Heart right ventricle (tissue), 16 donors: Measurements from ENCODE around the gene OLFM3. TPM values are rescaled to one million over a fixed set of nuclear protein-coding genes. Genes with fewer than 3 reads are reported as not detected.

Source experiments
- ATAC-seq, 8 donors: fragments of 200-7000 bp; cut with Tn5 transposase; one replicate each; pipeline ENCODE4 v1.9.1; 2020; ENCODE audit warnings: mild to moderate bottlenecking in 8 of 8, moderate library complexity in 8 of 8, moderate number of reproducible peaks in 1 of 8
- DNase-seq, 2 donors: peaks; one replicate each; pipeline ENCODE4 v3.0.0-alpha.2; 2020
- H3K27ac ChIP-seq, 10 donors: fragments of 200-600 bp; sonication (generic) in 2 of 10; one replicate each; pipeline versions ENCODE4 v1.5.0 to v1.8.0; 2020 to 2022; ENCODE audit warnings: mild to moderate bottlenecking in 3 of 10
- H3K27me3 ChIP-seq, 7 donors: fragments of 200-600 bp; one replicate each; pipeline ENCODE4 v1.8.0; 2021 to 2022; ENCODE audit warnings: mild to moderate bottlenecking in 2 of 7
- H3K36me3 ChIP-seq, 9 donors: fragments of 200-600 bp; sonication (generic) in 1 of 9; one replicate each; pipeline versions ENCODE4 v1.5.0 to v1.8.0; 2020 to 2022; ENCODE audit warnings: mild to moderate bottlenecking in 2 of 9
- H3K4me1 ChIP-seq, 9 donors: fragments of 200-600 bp; sonication (generic) in 1 of 9; one replicate each; pipeline versions ENCODE4 v1.5.0 to v1.8.0; 2020 to 2022; ENCODE audit warnings: mild to moderate bottlenecking in 4 of 9
- H3K4me3 ChIP-seq, 10 donors: fragments of 200-600 bp; sonication (generic) in 2 of 10; one replicate each; pipeline versions ENCODE4 v1.5.0 to v1.8.0; 2020 to 2022; ENCODE audit warnings: mild to moderate bottlenecking in 7 of 10, moderate library complexity in 2 of 10
- H3K9me3 ChIP-seq, 11 donors: fragments of 200-600 bp in 10 of 11; sonication (generic) in 2 of 11; one replicate each; pipeline versions ENCODE4 v1.5.0 to v1.8.0; 2013 to 2022; ENCODE audit warnings: mild to moderate bottlenecking in 2 of 11, control low read depth in 1 of 11, moderate library complexity in 1 of 11
- WGBS, 2 donors: extraction: QIAGEN DNeasy Blood & Tissue Kit; methylation state at CpG; one replicate each; pipeline ENCODE4 v1.1.7; 2013; ENCODE audit warnings: inconsistent platforms in 1 of 2; 5-methylcytosine and 5-hydroxymethylcytosine counted together
- intact Hi-C, 10 donors: fragments of 100-400 bp; cut with DNase I; formaldehyde crosslinking; loops; one replicate each; pipeline versions ENCODE4 v1.11.1 to v1.14.2; 2022
- polyA plus RNA-seq, 2 donors: library from polyadenylated mRNA; stranded (reverse); fragments of 200-250 nt; gene quantifications; one replicate each; pipeline ENCODE4 v1.2.3, GENCODE V29; 2013
- total RNA-seq, 10 donors: library from RNA; stranded (reverse); fragmentation: NEBNext Ultra II Directional in 3 of 10; extraction: Animal tissue kit (Norgen Biotek cat#: 25700) in 3 of 10; gene quantifications; one replicate each; pipeline versions ENCODE4 v1.2.1 to v1.2.4, GENCODE V29; 2021 to 2023
- TF ChIP-seq, protein P1 (sequence below), 9 donors: fragments of 200-600 bp; sonication (generic) in 2 of 9; IDR thresholded peaks; one replicate each; pipeline versions ENCODE4 v1.5.0 to v1.8.0; 2021 to 2022; ENCODE audit warnings: antibody characterized with exemption in 9 of 9, mild to moderate bottlenecking in 5 of 9, moderate library complexity in 1 of 9
- donor health status: Arrhythmogenic right ventricular cardiomyopathy.
- donor health status: ischemic (EF 13 %, LVEDD 7.1; RV severe dilation, severe dysfunction).
- donor health status: healthy with polysubstance abuse.
- donor health status: DM: no; HTN: yes; CAD: no.
- donor health status: DM: no; HTN: no; CAD: no.
- donor health status: ischemic (EF 25% LVEDD 6.9; RV normal size, moderate dysfunction).
- donor health status: ischemic (EF 25% LVEDD 5.7; RV mildly dilated, moderate dysfunction).
- donor health status: healthy.
- donor health status: DM: yes; HTN: yes; CAD: no.
- donor health status: Ischemic cardiomyopathy.
- donor health status: ischemic (EF 35%, LVEDD 5.7; RV mildly dilated, moderate dysfunction).
- donor health status: nonischemic (EF 11% LVEDD 7.7; RV severe dilation, severe dysfunction).
- donor health status: DM: yes; HTN: yes; CAD: no.
- donor health status: PGD.
- donor health status: ischemic (EF 29% LVEDD 5.4; RV normal size, mild dysfunction).
- donor health status: nonischemic (EF 23%, LVEDD 6.1; RV moderate dilation, normal function).

The OLFM3 gene
- total and polyA plus RNA-seq, 12 donors, result 0.12 TPM; not detected in 11

DNA sequence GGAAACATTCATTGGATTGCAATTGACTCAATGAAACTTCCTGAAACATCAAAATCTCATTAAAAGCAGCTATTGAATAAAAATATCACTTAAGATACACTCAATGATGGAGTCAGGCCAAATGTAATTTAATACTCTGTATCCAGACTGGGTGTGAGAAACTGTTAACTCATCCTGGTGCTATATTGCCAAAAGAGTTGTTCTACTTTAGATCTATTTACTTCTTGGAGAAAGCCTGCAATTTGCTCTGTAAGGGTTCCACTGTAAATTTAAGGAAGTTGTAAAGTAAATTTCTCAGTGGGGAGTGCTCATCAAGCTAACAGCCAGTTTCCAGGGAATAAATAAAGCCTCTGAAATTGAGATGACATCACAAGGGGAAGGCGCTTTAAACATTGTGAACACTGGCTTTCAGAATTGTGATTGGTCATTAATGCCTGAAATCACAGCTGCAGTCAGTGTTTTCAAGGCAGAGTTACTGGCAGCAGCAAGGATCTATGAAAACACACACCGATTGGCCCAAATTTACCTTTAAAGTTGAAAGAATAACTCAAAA lies 91.4 kb downstream of the OLFM3 start:
- Histone ChIP-seq H3K4me3 (no peak overlapping the region), H3K36me3 (no peaks in the 10 kb centered on the region), H3K27ac (no peak overlapping the region), H3K9me3 (no peaks in the 10 kb centered on the region), H3K27me3 (no peaks in the 10 kb centered on the region), H3K4me1 (no peaks in the 10 kb centered on the region)
- TF ChIP-seq, protein P1, sequence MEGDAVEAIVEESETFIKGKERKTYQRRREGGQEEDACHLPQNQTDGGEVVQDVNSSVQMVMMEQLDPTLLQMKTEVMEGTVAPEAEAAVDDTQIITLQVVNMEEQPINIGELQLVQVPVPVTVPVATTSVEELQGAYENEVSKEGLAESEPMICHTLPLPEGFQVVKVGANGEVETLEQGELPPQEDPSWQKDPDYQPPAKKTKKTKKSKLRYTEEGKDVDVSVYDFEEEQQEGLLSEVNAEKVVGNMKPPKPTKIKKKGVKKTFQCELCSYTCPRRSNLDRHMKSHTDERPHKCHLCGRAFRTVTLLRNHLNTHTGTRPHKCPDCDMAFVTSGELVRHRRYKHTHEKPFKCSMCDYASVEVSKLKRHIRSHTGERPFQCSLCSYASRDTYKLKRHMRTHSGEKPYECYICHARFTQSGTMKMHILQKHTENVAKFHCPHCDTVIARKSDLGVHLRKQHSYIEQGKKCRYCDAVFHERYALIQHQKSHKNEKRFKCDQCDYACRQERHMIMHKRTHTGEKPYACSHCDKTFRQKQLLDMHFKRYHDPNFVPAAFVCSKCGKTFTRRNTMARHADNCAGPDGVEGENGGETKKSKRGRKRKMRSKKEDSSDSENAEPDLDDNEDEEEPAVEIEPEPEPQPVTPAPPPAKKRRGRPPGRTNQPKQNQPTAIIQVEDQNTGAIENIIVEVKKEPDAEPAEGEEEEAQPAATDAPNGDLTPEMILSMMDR (IDR thresholded peaks at IDR 0.05), result no peak
- WGBS, 2 donors, result 70 to 77% methylated on average over 2 of the region's 2 CpGs
- intact Hi-C loops, result no loop called here
- ATAC-seq (no peak), DNase-seq (no peak)

DNA sequence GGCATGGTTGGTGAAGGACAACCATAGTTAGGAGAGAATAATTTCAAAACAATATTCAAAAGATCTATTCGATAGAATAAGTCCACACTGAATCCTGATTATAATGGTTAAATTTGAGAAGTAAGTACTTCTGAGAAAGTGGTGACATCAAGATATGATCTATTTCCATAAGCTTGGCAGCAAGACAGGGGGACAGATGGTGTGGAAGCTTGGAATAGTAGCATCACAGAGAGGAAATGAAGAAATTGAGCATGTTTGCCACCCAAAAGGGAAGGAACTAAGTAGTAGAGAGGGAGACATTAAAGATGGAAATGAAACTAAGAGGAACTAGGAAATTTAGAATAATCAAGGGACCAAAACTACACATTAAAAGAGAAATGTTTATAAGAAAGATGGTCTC lies 94.5 kb downstream of the OLFM3 start:
- H3K9me3 ChIP-seq, result no peaks in the 10 kb centered on the region
- intact Hi-C loops, result no loop called here
- 92 to 94% methylated on average over 1 of the region's 1 CpG for WGBS, 2 donors
- no peak overlapping the region for H3K4me3 ChIP-seq
- TF ChIP-seq, protein P1 (IDR thresholded peaks at IDR 0.05), result no peak
- DNase-seq (no peak), ATAC-seq (no peak)
- H3K4me1 ChIP-seq, result no peaks in the 10 kb centered on the region
- no peaks in the 10 kb centered on the region for H3K36me3 ChIP-seq
- no peaks in the 10 kb centered on the region for H3K27me3 ChIP-seq
- H3K27ac ChIP-seq, result no peak overlapping the region

DNA sequence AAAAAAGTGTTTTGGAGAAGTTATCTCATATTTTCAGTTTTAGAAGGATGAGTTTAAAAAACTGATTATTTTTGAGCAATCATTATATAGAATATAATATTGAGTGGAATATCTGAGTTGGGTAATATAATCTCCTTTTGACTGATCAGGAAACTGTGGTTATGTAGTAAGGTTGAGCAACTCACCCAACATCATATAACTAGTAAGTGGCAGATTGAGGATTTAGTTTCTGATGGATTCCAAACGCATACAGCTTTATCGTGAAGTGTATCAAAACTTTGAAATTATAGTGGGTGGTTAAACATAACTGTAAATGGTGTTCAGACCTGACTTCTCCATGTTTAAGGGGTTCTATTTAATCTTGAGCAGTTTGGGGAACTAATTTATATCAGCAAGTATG lies 98.6 kb downstream of the OLFM3 start:
- WGBS, 2 donors, result 90% methylated on average over 2 of the region's 2 CpGs
- H3K9me3 ChIP-seq, result no peaks in the 10 kb centered on the region
- ATAC-seq, result no peak
- intact Hi-C loops, result no loop called here
- no peak overlapping the region for H3K4me3 ChIP-seq
- no peaks in the 10 kb centered on the region for H3K4me1 ChIP-seq
- H3K36me3 ChIP-seq, result no peaks in the 10 kb centered on the region
- no peaks in the 10 kb centered on the region for H3K27me3 ChIP-seq
- no peak for DNase-seq
- H3K27ac ChIP-seq, result no peak overlapping the region
- TF ChIP-seq, protein P1 (IDR thresholded peaks at IDR 0.05), result no peak

DNA sequence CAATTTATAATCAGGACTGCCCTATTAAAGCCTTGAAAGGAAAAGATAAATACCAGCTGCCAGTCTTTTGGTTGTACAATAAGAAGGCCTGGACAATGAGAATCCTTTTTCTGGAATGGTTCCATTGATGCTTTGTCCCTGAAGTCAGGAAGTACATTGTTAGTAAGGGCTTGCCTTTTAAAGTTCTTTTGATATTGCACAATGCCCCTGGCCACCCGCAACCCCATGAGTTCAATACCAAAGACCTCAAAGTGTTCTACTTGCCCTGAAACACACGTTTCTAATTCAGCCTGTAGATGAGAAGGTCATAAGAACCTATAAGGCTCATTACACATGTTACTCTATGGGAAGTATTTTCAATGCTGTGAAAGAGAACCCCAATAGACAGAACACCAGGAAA lies 112.1 kb downstream of the OLFM3 start:
- no peak for DNase-seq
- ATAC-seq, result no peak
- H3K27ac ChIP-seq, result no peak overlapping the region
- TF ChIP-seq, protein P1 (IDR thresholded peaks at IDR 0.05), result no peak
- no peaks in the 10 kb centered on the region for H3K4me1 ChIP-seq
- no peaks in the 10 kb centered on the region for H3K27me3 ChIP-seq
- H3K4me3 ChIP-seq, result no peak overlapping the region
- WGBS, 2 donors, result 65 to 66% methylated on average over 2 of the region's 2 CpGs
- intact Hi-C loops, result no loop called here
- no peaks in the 10 kb centered on the region for H3K36me3 ChIP-seq
- peaks cover 0 to 6% (median 0%) of the 10 kb centered on the region in 11 donors for H3K9me3 ChIP-seq
